ENCODE measurements around the gene AUTS2.

- TF ChIP-seq CTBP1 (IDR thresholded peaks at IDR 0.05; ENCODE audit: borderline replicate concordance): no peak
- TF ChIP-seq SP1 (IDR thresholded peaks at IDR 0.05): no peak
- no peak for TF ChIP-seq FOXM1 (IDR thresholded peaks at IDR 0.05; ENCODE audit: borderline replicate concordance)
- TF ChIP-seq FOXK2 (IDR thresholded peaks at IDR 0.05): no peak
- no peak for TF ChIP-seq BHLHE40 (IDR thresholded peaks at IDR 0.05; ENCODE audit: borderline replicate concordance)
Observed at GRCh38 chr7:69701288-69701687, 103.0 kb downstream of the AUTS2 start.
